HCT116 (cell line): ENCODE measurements around the gene FIZ1.

Experiments
- ELF1 ChIP-seq: IDR thresholded peaks from 2 replicates; pipeline ENCODE4 v1.6.1; 2012; ENCODE audit warnings: low read depth, borderline replicate concordance
- EZH2phosphoT487 ChIP-seq: fragments of 200-600 bp; IDR thresholded peaks from 2 replicates; pipeline ENCODE4 v1.6.1; 2018; ENCODE audit warnings: antibody characterized with exemption, borderline replicate concordance
- POLR2A ChIP-seq: IDR thresholded peaks from 2 replicates; pipeline ENCODE4 v1.7.0; 2011; ENCODE audit warnings: borderline replicate concordance; ENCODE audit not compliant: insufficient read depth, insufficient read length; ENCODE audit errors: extremely low read depth
- POLR2AphosphoS5 ChIP-seq: IDR thresholded peaks from 2 replicates; pipeline ENCODE4 v1.6.1; 2011; ENCODE audit warnings: mild to moderate bottlenecking, low read depth, low read length, moderate library complexity
- RAD21 ChIP-seq: IDR thresholded peaks from 2 replicates; pipeline ENCODE4 v1.6.1; 2012; ENCODE audit warnings: low read depth, mild to moderate bottlenecking
- SP1 ChIP-seq: IDR thresholded peaks from 2 replicates; pipeline ENCODE4 v1.6.1; 2012; ENCODE audit warnings: low read depth
- TF ChIP-seq, protein P1 (sequence below), 3 experiments: fragments of 200-600 bp in 1 of 3; sonication (generic) in 1 of 3; IDR thresholded peaks in 2 of 3; conservative IDR thresholded peaks in 1 of 3; 2 replicates each; pipeline ENCODE4 v1.5.1; 2012 to 2017; ENCODE audit warnings: low read depth in 2 of 3, low read length in 2 of 3, antibody characterized with exemption in 1 of 3, borderline replicate concordance in 1 of 3, control low read depth in 1 of 3, mild to moderate bottlenecking in 1 of 3, mixed read lengths in 1 of 3, mixed run types in 1 of 3, moderate library complexity in 1 of 3; ENCODE audit not compliant: insufficient read depth in 1 of 3

DNA sequence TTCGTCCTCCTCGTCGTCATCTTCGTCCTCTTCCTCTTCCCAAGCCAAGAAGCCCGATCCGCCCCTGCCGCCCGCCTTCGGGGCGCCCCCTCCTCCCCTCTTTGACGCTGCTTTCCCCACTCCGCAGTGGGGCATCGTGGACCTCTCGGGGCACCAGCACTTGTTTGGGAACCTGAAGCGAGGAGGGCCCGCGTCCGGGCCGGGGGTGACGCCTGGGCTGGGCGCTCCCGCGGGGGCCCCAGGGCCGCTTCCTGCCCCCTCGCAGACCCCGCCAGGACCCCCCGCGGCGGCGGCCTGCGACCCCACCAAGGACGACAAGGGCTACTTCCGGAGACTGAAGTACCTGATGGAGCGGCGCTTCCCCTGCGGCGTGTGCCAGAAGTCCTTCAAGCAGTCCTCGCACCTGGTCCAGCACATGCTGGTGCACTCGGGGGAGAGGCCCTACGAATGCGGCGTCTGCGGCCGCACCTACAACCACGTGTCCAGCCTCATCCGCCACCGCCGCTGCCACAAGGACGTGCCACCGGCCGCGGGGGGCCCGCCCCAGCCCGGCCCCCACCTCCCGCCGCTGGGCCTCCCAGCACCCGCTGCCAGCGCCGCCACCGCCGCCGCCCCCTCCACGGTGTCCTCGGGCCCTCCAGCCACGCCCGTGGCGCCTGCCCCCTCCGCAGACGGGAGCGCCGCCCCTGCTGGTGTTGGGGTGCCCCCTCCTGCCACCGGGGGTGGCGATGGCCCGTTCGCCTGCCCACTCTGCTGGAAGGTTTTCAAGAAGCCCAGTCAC, 14.8 kb upstream of the FIZ1 start:
- no peak for TF ChIP-seq POLR2AphosphoS5
- no peak for TF ChIP-seq SP1
- no peak for TF ChIP-seq POLR2A
- TF ChIP-seq, protein P1, sequence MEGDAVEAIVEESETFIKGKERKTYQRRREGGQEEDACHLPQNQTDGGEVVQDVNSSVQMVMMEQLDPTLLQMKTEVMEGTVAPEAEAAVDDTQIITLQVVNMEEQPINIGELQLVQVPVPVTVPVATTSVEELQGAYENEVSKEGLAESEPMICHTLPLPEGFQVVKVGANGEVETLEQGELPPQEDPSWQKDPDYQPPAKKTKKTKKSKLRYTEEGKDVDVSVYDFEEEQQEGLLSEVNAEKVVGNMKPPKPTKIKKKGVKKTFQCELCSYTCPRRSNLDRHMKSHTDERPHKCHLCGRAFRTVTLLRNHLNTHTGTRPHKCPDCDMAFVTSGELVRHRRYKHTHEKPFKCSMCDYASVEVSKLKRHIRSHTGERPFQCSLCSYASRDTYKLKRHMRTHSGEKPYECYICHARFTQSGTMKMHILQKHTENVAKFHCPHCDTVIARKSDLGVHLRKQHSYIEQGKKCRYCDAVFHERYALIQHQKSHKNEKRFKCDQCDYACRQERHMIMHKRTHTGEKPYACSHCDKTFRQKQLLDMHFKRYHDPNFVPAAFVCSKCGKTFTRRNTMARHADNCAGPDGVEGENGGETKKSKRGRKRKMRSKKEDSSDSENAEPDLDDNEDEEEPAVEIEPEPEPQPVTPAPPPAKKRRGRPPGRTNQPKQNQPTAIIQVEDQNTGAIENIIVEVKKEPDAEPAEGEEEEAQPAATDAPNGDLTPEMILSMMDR (IDR thresholded peaks at IDR 0.05 in 2 of 3, conservative IDR thresholded peaks at IDR 0.05 in 1 of 3; ENCODE audit: borderline replicate concordance in 1 of 3, insufficient read depth in 1 of 3, low read depth in 2 of 3, low read length in 2 of 3), result no peak
- no peak for TF ChIP-seq RAD21
- no peak for TF ChIP-seq EZH2phosphoT487
- no peak for TF ChIP-seq ELF1
